Activated CD4-positive, alpha-beta T cell treated with anti-CD3 and anti-CD28 coated beads, Interleukin-2, Interleukin-4, amounts not matched to agents 100 ng/mL and 50 ng/mL, durations not matched to agents 16 hours and 8 hours (primary cell): Measurements from ENCODE around the gene TCP11L2.

Experiments
- DNase-seq: peaks from one replicate; pipeline ENCODE4 v3.0.0-alpha.2; 2020; ENCODE audit warnings: low spot score

The TCP11L2 gene

DNA sequence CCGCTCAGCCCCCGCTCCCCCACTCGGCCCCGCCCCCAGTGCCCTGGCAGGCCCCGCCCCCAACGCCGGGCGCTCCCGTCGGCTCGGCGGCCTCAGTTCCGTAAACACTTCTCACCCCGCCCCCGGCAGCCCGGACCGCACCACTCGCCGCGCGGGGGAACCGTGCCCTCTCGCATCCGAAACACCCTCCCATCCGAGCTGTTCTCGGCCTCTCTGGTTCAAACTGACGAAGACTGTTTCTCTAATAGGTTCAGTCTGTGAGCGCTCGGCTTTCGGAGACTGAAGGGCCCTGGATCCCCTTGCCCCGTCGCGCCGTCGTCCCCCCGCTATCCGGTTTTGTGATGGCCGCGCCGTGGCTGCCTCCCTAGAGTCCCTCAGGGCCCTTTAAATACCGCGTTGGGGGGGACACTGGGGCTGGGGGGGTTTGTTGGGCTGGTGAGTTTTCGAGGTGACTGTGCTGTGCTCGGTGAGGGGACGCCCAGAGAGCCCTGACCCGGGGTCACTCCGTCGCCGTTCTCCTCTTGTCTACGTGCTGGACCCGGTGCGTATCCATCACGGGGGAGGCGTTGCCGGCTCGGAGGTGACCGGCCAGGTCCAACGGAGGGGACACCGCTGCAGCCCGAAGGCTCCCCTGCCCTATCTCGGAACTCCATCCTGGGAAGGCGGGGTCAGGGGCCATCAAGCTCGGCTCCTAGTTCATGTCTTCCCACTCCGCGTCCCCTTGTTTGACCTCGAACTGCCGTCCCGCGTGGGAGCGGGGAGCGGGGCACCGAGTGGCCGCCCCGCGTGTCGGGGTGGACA lies at the start of gene TCP11L2:
TSS of gene TCP11L2 (plus strand) at position 333 of the 801 bp plus-strand sequence. CDS start 8,343 bp downstream, outside the sequence.
- peak; percentile 76 for DNase-seq

- DNase-seq = no peak
Measured at GRCh38 chr12:106254724-106255123, 47.8 kb upstream of the TCP11L2 start.

DNA sequence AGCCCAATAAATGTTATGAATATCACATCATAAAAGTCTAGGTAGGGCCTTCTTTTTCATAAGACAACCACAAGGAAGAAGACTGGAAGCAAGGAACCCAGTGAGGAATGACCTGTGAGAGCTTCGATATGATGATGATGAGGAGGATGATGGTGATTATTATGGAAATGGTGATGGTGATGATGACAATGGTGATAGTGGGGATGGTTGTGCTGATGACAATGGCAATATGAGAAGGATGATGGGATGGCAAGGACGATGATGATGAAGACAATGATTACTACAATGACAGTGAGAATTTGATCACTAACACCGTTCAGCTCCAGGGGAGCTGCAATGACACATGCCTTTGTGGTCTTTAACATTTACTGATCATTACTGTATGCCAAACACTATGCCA lies 47.0 kb upstream of the TCP11L2 start:
- DNase-seq = no peak

- DNase-seq = no peak
Measured at GRCh38 chr12:106255952-106256351, 46.6 kb upstream of the TCP11L2 start.

GRCh38 chr12:106256524-106256923 lies 46.0 kb upstream of the TCP11L2 start:
- DNase-seq = no peak

DNA sequence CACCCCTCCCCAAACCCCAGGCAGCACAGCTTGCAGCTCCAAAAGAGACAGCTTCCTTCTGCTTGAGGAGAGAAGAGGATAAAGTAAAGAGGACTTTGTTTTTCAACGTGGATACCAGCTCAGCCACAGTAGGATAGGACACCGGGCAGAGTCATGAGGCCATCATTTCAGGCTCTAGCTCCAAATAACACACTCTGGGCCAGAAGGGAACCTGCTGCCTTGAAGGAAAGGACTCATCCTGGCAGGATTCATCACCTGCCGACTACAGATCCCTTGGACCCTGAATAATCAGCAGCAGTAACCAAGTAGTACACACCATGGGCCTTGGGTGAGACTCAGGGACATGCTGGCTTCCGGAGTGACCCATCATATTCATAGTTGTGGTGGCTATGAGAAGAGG lies 44.3 kb upstream of the TCP11L2 start:
- no peak for DNase-seq

- no peak for DNase-seq
Measured at GRCh38 chr12:106258935-106259334, 43.6 kb upstream of the TCP11L2 start.

DNA sequence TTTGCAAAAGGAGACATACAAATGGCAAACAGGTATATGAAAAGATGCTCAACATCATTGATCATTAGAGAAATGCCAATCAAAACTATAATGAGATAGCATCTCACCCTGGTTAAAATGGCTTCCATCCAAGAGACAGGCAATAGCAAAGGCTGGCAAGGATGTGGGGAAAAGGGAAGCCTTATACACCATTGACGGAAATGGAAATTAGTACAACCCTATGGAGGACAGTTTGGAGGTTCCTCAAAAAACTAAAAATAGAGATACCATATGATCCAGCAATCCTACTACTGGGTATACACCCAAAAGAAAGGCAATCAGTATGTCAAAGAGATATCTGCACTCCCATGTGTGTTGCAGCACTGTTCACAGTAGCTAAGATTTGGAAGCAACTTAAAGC lies 37.4 kb upstream of the TCP11L2 start:
- no peak for DNase-seq

- no peak for DNase-seq
Measured at GRCh38 chr12:106267535-106267934, 35.0 kb upstream of the TCP11L2 start.

GRCh38 chr12:106269150-106269771 lies 33.3 kb upstream of the TCP11L2 start:
- no peak for DNase-seq

- no peak for DNase-seq
Measured at GRCh38 chr12:106271575-106272505, 30.7 kb upstream of the TCP11L2 start.

DNA sequence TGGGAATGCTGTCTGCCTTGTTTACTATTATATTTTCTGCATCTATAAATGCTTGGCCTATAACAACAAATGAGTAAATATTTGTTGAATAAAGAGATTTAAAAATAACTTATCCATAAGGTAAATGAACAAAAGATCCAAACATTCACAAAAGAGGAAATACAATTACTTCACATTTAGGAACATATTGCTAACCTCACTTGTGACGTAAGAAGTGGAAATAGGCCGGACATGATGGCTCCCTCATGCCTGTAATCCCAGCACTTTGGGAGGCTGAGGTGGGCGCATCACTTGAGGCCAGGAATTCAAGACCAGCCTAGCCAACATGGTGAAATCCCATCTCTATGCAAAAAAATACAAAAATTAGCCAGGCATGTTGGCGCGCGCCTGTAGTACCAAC lies 29.0 kb upstream of the TCP11L2 start:
- DNase-seq = no peak

- no peak for DNase-seq
Measured at GRCh38 chr12:106274012-106274411, 28.5 kb upstream of the TCP11L2 start.

GRCh38 chr12:106274575-106275121 lies 27.9 kb upstream of the TCP11L2 start:
- DNase-seq = no peak

- no peak for DNase-seq
Measured at GRCh38 chr12:106275458-106275857, 27.1 kb upstream of the TCP11L2 start.

- DNase-seq = no peak
Measured at GRCh38 chr12:106276032-106276740, 26.3 kb upstream of the TCP11L2 start.

DNA sequence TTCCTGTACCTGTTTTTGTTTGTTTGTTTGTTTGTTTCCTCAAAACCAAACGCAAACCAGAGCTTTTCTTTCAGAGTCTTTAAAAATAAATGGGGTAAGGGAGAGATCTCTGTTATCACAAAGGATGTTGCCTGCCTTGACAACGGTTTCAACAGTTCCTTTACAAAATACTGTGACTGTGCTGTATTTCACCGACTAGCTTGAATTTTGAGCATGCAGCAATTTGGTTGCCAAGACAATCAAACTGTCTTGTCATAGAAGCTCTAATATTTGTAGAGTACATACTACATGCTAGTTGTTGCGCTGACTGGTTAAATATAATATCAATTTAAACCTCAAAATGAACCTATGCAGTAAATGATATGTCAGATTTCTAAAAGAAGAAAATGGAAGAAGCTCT lies 22.4 kb upstream of the TCP11L2 start:
- no peak for DNase-seq

DNA sequence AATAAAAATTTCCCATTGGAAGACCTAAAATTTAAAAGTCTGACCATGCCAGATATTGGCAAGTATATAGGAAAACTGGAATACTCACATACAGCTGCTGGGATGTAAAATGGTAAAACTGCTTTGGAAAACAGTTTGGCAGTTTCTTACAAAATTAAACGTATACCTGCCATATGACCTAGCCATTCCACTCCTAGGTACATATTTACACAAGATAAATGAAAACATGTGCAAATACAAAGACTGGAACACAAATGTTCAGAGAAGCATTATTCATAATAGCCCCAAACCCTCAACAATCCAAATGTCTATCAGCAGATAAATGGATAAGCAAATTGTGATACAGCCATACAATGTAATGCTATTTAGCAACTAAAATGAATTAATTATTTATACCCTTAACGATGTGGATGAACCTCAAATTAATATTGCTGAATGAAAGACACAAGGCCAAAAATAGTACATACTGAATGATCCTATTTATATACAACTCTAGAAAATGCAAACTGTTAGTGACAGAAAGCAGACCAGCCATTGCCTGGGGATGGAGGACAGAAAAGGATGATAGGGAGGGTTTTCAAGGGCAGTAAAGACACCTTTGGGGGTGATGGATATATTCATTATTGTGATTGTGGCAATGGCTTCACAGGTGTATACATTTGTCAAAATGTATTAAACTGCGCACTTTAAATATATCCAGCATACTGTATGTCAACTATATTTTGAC lies 21.3 kb upstream of the TCP11L2 start:
- no peak for DNase-seq

GRCh38 chr12:106281804-106282203 lies 20.7 kb upstream of the TCP11L2 start:
- no peak for DNase-seq

- DNase-seq = peak; percentile 49
Measured at GRCh38 chr12:106282457-106283097, 20.0 kb upstream of the TCP11L2 start.
